Hepatocyte (in vitro differentiated cells): ENCODE measurements around the gene KDM1B.

ENCODE experiments used
- CTCF ChIP-seq: fragments of 200-600 bp; sonication (generic); IDR thresholded peaks from 2 replicates; pipeline ENCODE4 v1.5.1; 2016; ENCODE audit warnings: antibody characterized with exemption, mild to moderate bottlenecking; ENCODE audit not compliant: poor library complexity
- EZH2 ChIP-seq: fragments of 200-600 bp; sonication (generic); IDR thresholded peaks from 2 replicates; pipeline ENCODE4 v1.6.1; 2016; ENCODE audit warnings: antibody characterized with exemption, mild to moderate bottlenecking, borderline replicate concordance
- EZH2phosphoT487 ChIP-seq: fragments of 200-600 bp; sonication (generic); IDR thresholded peaks from one replicate; pipeline ENCODE4 v1.6.1; 2018; ENCODE audit warnings: antibody characterized with exemption, mild to moderate bottlenecking, low read depth, moderate library complexity; ENCODE audit not compliant: unreplicated experiment, severe bottlenecking

- TF ChIP-seq CTCF = no peak
- TF ChIP-seq EZH2 = no peak
- no peak for TF ChIP-seq EZH2phosphoT487
Measured at GRCh38 chr6:18215436-18215835, 60.2 kb downstream of the KDM1B start.
